ENCODE results near the gene GNAT3. TPM values are rescaled to one million over a fixed set of nuclear protein-coding genes. Genes with fewer than 3 reads are reported as not detected.

GNAT3 gene
- total and polyA plus RNA-seq, 3 donors from 2014 or later: 0.38 TPM; not detected in 2

GRCh38 chr7:80481196-80481884 is 30.5 kb downstream of the GNAT3 start:
- Histone ChIP-seq H3K9me3 (no peaks in the 10 kb centered on the region), H3K27ac (no peak overlapping the region), H3K27me3 (no peaks in the 10 kb centered on the region), H3K4me1 (no peaks in the 10 kb centered on the region), H3K4me3 (no peak overlapping the region), H3K36me3 (ENCODE audit: low read depth, missing control alignments) (no peaks in the 10 kb centered on the region)
- 57 to 65% methylated on average over 2 of the region's 2 CpGs for WGBS, 2 donors
- TF ChIP-seq POLR2A (IDR thresholded peaks at IDR 0.05) (no peak), CTCF (IDR thresholded peaks at IDR 0.05) (no peak)
- DNase-seq: no peak
- intact Hi-C loops (cut with DNase I; ENCODE audit: low total_unique reads): no loop called here

GRCh38 chr7:80480566-80480965 is 31.3 kb downstream of the GNAT3 start:
- H3K9me3 ChIP-seq: no peaks in the 10 kb centered on the region
- no peak overlapping the region for H3K4me3 ChIP-seq
- intact Hi-C loops (cut with DNase I; ENCODE audit: low total_unique reads): no loop called here
- H3K27ac ChIP-seq: no peak overlapping the region
- no peaks in the 10 kb centered on the region for H3K36me3 ChIP-seq (ENCODE audit: low read depth, missing control alignments)
- H3K27me3 ChIP-seq: no peaks in the 10 kb centered on the region
- H3K4me1 ChIP-seq: no peaks in the 10 kb centered on the region
- no peak for DNase-seq
- 49 to 65% methylated on average over 4 of the region's 4 CpGs for WGBS, 2 donors
- TF ChIP-seq POLR2A (IDR thresholded peaks at IDR 0.05) (no peak), CTCF (IDR thresholded peaks at IDR 0.05) (no peak)

GRCh38 chr7:80478683-80479082 is 33.2 kb downstream of the GNAT3 start:
- DNase-seq: no peak
- no peaks in the 10 kb centered on the region for H3K9me3 ChIP-seq
- WGBS, 2 donors: 88% methylated on average over 2 of the region's 2 CpGs

GRCh38 chr7:80476035-80476434 is 35.8 kb downstream of the GNAT3 start:
- intact Hi-C loops (cut with DNase I; ENCODE audit: low total_unique reads): no loop called here
- Histone ChIP-seq H3K4me1 (no peaks in the 10 kb centered on the region), H3K4me3 (no peak overlapping the region), H3K9me3 (no peaks in the 10 kb centered on the region), H3K36me3 (ENCODE audit: low read depth, missing control alignments) (no peaks in the 10 kb centered on the region), H3K27me3 (no peaks in the 10 kb centered on the region), H3K27ac (no peak overlapping the region)
- no peak for TF ChIP-seq CTCF (IDR thresholded peaks at IDR 0.05)
- TF ChIP-seq POLR2A (IDR thresholded peaks at IDR 0.05): no peak
- 85 to 94% methylated on average over 1 of the region's 1 CpG for WGBS, 2 donors
- DNase-seq: no peak

More at GRCh38 chr7:80478683-80479082, 33.2 kb downstream of the GNAT3 start:
- TF ChIP-seq POLR2A (IDR thresholded peaks at IDR 0.05) (no peak), CTCF (IDR thresholded peaks at IDR 0.05) (no peak)
- no peak overlapping the region for H3K4me3 ChIP-seq
- no peak overlapping the region for H3K27ac ChIP-seq
- H3K36me3 ChIP-seq (ENCODE audit: low read depth, missing control alignments): no peaks in the 10 kb centered on the region
- H3K4me1 ChIP-seq: no peaks in the 10 kb centered on the region
- intact Hi-C loops (cut with DNase I; ENCODE audit: low total_unique reads): no loop called here
- H3K27me3 ChIP-seq: no peaks in the 10 kb centered on the region

- intact Hi-C loops (cut with DNase I; ENCODE audit: low total_unique reads): no loop called here
- no peak overlapping the region for H3K4me3 ChIP-seq
- 90 to 97% methylated on average over 3 of the region's 3 CpGs for WGBS, 2 donors
- no peaks in the 10 kb centered on the region for H3K9me3 ChIP-seq
- no peaks in the 10 kb centered on the region for H3K36me3 ChIP-seq (ENCODE audit: low read depth, missing control alignments)
- H3K27ac ChIP-seq: no peak overlapping the region
- DNase-seq: no peak
- no peaks in the 10 kb centered on the region for H3K27me3 ChIP-seq
- TF ChIP-seq POLR2A (IDR thresholded peaks at IDR 0.05): no peak
- TF ChIP-seq CTCF (IDR thresholded peaks at IDR 0.05): no peak
- no peaks in the 10 kb centered on the region for H3K4me1 ChIP-seq
Observed at GRCh38 chr7:80475383-80475782, 36.5 kb downstream of the GNAT3 start.
